ENCODE results near the gene PKP3. TPM values are rescaled to one million over a fixed set of nuclear protein-coding genes. Genes with fewer than 3 reads are reported as not detected.

The PKP3 gene
- total RNA-seq, 4 donors from 2014 or later, result 4.6 to 16.2 (median 13.5) TPM

DNA sequence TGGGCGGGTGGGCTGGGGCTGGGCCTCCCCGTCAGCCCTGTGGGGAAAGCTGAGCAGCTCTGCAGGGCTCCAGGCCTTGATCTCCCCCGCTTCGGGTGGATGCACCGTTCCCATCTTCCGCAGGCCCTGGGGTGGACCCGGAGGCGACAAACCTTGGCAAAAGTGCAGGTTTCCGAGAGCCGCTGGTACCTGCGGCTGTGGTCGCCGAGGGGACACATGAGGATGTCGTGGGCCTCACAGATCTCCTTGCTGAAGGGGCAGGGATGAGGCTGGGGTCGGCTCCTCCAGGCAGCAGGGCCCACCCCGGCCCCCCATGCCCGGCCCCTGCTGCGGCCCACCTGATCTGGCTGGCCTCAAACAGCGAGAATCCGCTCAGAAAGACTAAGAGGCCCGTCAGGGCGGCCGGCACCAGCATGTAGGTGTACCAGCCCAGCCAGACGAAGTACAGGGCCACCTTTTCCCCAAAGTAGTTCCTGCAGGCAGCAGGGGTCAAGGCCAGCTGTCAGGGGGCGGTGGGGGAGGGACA lies 36.0 kb downstream of the PKP3 start:
- 35 to 51% methylated on average over 19 to 20 of the region's 25 CpGs for WGBS, 2 donors
- TF ChIP-seq EP300 (IDR thresholded peaks at IDR 0.05) (no peak), POLR2A (IDR thresholded peaks at IDR 0.05) (no peak)
- TF ChIP-seq, protein P1, sequence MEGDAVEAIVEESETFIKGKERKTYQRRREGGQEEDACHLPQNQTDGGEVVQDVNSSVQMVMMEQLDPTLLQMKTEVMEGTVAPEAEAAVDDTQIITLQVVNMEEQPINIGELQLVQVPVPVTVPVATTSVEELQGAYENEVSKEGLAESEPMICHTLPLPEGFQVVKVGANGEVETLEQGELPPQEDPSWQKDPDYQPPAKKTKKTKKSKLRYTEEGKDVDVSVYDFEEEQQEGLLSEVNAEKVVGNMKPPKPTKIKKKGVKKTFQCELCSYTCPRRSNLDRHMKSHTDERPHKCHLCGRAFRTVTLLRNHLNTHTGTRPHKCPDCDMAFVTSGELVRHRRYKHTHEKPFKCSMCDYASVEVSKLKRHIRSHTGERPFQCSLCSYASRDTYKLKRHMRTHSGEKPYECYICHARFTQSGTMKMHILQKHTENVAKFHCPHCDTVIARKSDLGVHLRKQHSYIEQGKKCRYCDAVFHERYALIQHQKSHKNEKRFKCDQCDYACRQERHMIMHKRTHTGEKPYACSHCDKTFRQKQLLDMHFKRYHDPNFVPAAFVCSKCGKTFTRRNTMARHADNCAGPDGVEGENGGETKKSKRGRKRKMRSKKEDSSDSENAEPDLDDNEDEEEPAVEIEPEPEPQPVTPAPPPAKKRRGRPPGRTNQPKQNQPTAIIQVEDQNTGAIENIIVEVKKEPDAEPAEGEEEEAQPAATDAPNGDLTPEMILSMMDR (IDR thresholded peaks at IDR 0.05), result no peak
- H3K9me3 ChIP-seq, result peaks cover 0 to 3% (median 0%) of the 10 kb centered on the region in 4 donors
- no peak overlapping the region for H3K27ac ChIP-seq
- no peaks in the 10 kb centered on the region for H3K36me3 ChIP-seq
- no peak overlapping the region for H3K4me3 ChIP-seq
- DNase-seq (ENCODE audit: low spot score in 2 of 2), result no peak
- H3K4me1 ChIP-seq, result no peaks in the 10 kb centered on the region
- peaks cover 0 to 24% of the 10 kb centered on the region in 2 donors for H3K27me3 ChIP-seq

DNA sequence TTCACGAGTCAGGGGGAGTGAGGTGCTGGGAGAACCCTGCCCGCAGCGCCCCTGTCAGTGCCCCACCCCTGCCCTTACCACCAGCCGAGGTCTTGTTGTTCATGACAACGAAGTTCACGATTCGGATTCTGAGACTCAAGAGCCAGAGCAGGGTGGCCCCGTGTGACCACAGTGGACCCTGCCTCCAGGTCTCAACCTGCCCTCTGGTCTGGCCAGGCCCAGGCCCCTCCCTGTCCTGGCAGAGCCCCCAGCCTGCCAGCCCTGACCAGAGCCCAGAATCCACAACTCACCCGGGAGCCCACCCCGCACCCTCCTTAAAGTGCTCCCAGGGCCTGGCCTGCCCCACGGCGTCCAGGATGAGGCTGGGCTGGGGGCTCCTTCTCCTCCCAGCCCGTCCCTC lies 37.9 kb downstream of the PKP3 start:
- Histone ChIP-seq H3K9me3 (no peaks in the 10 kb centered on the region), H3K27ac (no peak overlapping the region), H3K36me3 (no peaks in the 10 kb centered on the region), H3K4me1 (no peaks in the 10 kb centered on the region), H3K4me3 (no peak overlapping the region), H3K27me3 (peaks cover 0 to 5% of the 10 kb centered on the region in 2 donors)
- DNase-seq (ENCODE audit: low spot score in 2 of 2), result no peak
- TF ChIP-seq EP300 (IDR thresholded peaks at IDR 0.05) (no peak), POLR2A (IDR thresholded peaks at IDR 0.05) (no peak)
- TF ChIP-seq, protein P1 (IDR thresholded peaks at IDR 0.05), result no peak
- WGBS, 2 donors, result 84 to 93% methylated on average over 5 to 11 of the region's 13 CpGs

DNA sequence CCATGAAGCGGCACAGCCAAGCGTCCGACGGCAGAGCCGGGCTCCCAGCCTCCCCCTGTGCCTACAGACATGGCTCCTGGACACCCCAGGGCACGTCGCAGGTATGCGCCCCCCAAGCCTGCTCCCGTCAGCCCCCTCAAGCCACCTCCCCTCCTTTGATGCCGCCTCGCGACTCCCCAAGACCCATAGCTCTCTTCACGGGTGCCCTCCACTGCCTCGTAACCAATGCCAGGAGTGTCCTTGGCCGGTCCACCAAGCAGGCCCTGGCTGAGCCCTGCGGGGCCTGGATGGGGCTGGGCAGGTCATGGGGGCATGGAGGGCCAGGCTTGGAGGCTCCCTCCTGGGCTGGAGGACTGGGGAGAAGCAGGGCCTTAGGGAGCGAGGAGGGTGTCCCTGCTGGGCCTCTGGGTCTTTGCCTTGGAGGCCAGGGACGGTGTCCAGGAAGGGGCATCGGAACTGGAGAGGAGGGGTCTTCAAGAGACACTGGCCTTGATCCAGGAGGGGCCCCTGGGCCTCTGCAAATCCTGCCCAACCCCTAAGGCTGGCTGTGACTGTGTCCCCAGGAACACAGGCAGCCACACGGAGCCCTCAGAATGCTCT lies 38.6 kb downstream of the PKP3 start:
- H3K4me1 ChIP-seq, result no peaks in the 10 kb centered on the region
- DNase-seq (ENCODE audit: low spot score in 2 of 2), result no peak
- no peaks in the 10 kb centered on the region for H3K36me3 ChIP-seq
- TF ChIP-seq POLR2A (IDR thresholded peaks at IDR 0.05), result no peak
- TF ChIP-seq, protein P1 (IDR thresholded peaks at IDR 0.05), result no peak
- TF ChIP-seq EP300 (IDR thresholded peaks at IDR 0.05), result no peak
- peaks cover 0 to 3% of the 10 kb centered on the region in 2 donors for H3K27me3 ChIP-seq
- no peak overlapping the region for H3K4me3 ChIP-seq
- no peak overlapping the region for H3K27ac ChIP-seq
- H3K9me3 ChIP-seq, result no peaks in the 10 kb centered on the region
- WGBS, 2 donors, result 88 to 90% methylated on average over 17 to 18 of the region's 20 CpGs

DNA sequence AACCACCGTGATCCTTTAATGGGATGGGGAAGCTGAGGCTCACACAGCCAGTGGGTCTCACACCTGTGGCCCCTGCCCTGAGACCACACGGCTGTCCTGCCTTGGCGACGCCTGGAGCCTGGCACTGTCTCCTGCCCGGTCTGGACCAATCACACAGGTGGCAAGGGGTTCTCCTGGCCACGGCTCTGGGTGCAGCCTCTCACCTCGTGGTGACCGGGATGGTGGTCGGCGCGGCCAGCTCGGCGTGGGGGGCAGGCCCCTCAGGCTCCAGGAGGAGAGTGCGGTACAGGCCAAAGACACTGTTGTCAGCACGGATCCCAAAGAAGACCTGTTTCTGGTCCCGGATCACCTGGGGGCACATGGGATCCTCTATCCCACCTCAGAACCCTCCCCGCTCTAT lies 39.1 kb downstream of the PKP3 start:
- Histone ChIP-seq H3K9me3 (no peaks in the 10 kb centered on the region), H3K36me3 (no peaks in the 10 kb centered on the region), H3K27me3 (peaks cover 0 to 3% of the 10 kb centered on the region in 2 donors), H3K4me1 (no peaks in the 10 kb centered on the region), H3K27ac (no peak overlapping the region), H3K4me3 (no peak overlapping the region)
- no peak for DNase-seq (ENCODE audit: low spot score in 2 of 2)
- TF ChIP-seq POLR2A (IDR thresholded peaks at IDR 0.05), result no peak
- TF ChIP-seq, protein P1 (IDR thresholded peaks at IDR 0.05), result no peak
- no peak for TF ChIP-seq EP300 (IDR thresholded peaks at IDR 0.05)
- WGBS, 2 donors, result 87 to 88% methylated on average over 11 to 17 of the region's 17 CpGs

DNA sequence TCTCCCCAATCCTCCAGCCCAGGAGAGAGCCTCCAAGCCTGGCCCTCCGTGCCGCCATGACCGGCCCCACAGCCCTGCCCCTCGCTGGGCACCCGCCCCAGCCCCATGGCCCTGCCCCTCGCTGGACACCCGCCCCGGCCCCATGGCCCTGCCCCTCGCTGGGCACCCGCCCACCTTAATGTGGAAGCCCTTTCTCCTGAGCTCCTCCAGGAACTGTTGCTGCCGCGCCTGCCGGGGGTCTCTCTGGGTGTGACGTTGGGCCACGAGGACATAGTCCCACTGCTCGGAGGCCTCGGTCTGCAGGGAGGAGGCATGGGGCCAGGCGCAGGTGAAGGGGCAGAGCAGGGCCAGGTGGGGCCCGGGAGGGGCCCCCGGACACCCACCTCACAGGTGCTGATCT lies 39.6 kb downstream of the PKP3 start:
- no peaks in the 10 kb centered on the region for H3K4me1 ChIP-seq
- no peak for TF ChIP-seq EP300 (IDR thresholded peaks at IDR 0.05)
- TF ChIP-seq, protein P1 (IDR thresholded peaks at IDR 0.05), result no peak
- no peak for TF ChIP-seq POLR2A (IDR thresholded peaks at IDR 0.05)
- H3K4me3 ChIP-seq, result no peak overlapping the region
- H3K27ac ChIP-seq, result no peak overlapping the region
- peaks cover 0 to 3% of the 10 kb centered on the region in 2 donors for H3K27me3 ChIP-seq
- no peaks in the 10 kb centered on the region for H3K9me3 ChIP-seq
- WGBS, 2 donors, result 76 to 81% methylated on average over 20 of the region's 20 CpGs
- no peak for DNase-seq (ENCODE audit: low spot score in 2 of 2)
- H3K36me3 ChIP-seq, result no peaks in the 10 kb centered on the region
